Endodermal cell (in vitro differentiated cells): ENCODE measurements around the gene TBPL2. TPM values are rescaled to one million over a fixed set of nuclear protein-coding genes. Genes with fewer than 3 reads are reported as not detected.

Experiments used
- DNase-seq: peaks from one replicate; pipeline ENCODE4 v3.0.0-alpha.2; 2017
- H3K27ac ChIP-seq: 2 replicates; pipeline ENCODE4 v1.5.1; 2013; ENCODE audit warnings: mild to moderate bottlenecking, low read depth, low read length, moderate library complexity
- H3K27me3 ChIP-seq: 2 replicates; pipeline ENCODE4 v1.6.1; 2013; ENCODE audit warnings: mild to moderate bottlenecking, low read length, moderate library complexity; ENCODE audit not compliant: insufficient read depth, control insufficient read depth, poor library complexity, severe bottlenecking
- H3K36me3 ChIP-seq: 2 replicates; pipeline ENCODE4 v1.7.0; 2013; ENCODE audit warnings: mild to moderate bottlenecking, low read length, moderate library complexity; ENCODE audit not compliant: control insufficient read depth, insufficient read depth
- H3K4me1 ChIP-seq: one replicate; pipeline ENCODE4 v1.7.0; 2013; ENCODE audit warnings: low read length; ENCODE audit not compliant: control insufficient read depth, insufficient read depth
- H3K4me3 ChIP-seq: 2 replicates; pipeline ENCODE4 v1.5.1; 2013; ENCODE audit warnings: mild to moderate bottlenecking, low read length, moderate library complexity
- H3K9ac ChIP-seq: 2 replicates; pipeline ENCODE4 v1.6.1; 2013; ENCODE audit warnings: mild to moderate bottlenecking, low read length, moderate library complexity; ENCODE audit not compliant: poor library complexity, severe bottlenecking; ENCODE audit errors: extremely low read depth
- H3K9me3 ChIP-seq: 2 replicates; pipeline ENCODE4 v1.6.1; 2013; ENCODE audit warnings: mild to moderate bottlenecking, low read length, moderate library complexity; ENCODE audit not compliant: control insufficient read depth
- H3K27ac Mint-ChIP-seq: 2 replicates; pipeline ENCODE4 v1.8.0; 2020; ENCODE audit warnings: mixed read lengths
- H3K27me3 Mint-ChIP-seq: 2 replicates; pipeline ENCODE4 v1.8.0; 2021; ENCODE audit warnings: mild to moderate bottlenecking, mixed read lengths; ENCODE audit not compliant: insufficient read depth
- H3K36me3 Mint-ChIP-seq: 2 replicates; pipeline ENCODE4 v1.8.0; 2020; ENCODE audit warnings: low read depth, mixed read lengths
- H3K4me1 Mint-ChIP-seq: 2 replicates; pipeline ENCODE4 v1.8.0; 2020; ENCODE audit warnings: mixed read lengths
- H3K4me3 Mint-ChIP-seq: 2 replicates; pipeline ENCODE4 v1.8.0; 2020; ENCODE audit warnings: mild to moderate bottlenecking, moderate library complexity, mixed read lengths
- H3K9me3 Mint-ChIP-seq: 2 replicates; pipeline ENCODE4 v1.8.0; 2020; ENCODE audit warnings: mild to moderate bottlenecking, mixed read lengths
- CTCF ChIP-seq: fragments of 200-600 bp; sonication (generic); conservative IDR thresholded peaks from 2 replicates; pipeline ENCODE4 v1.5.0; 2021; ENCODE audit warnings: antibody characterized with exemption, mild to moderate bottlenecking
- WGBS, 2 experiments: methylation state at CpG; one replicate each; pipeline versions ENCODE4 v1.1.5 to v1.1.7; 2013; ENCODE audit warnings: missing lambda C conversion rate in 2 of 2, mixed read lengths in 1 of 2; ENCODE audit not compliant: insufficient coverage in 1 of 2, insufficient read length in 1 of 2; 5-methylcytosine and 5-hydroxymethylcytosine counted together
- long read RNA-seq, 4 experiments: library from polyadenylated mRNA in 2 of 4; library from RNA in 1 of 4; library from capped mRNA in 1 of 4; stranded (forward) in 3 of 4; unstranded in 1 of 4; transcript quantifications; one replicate each; pipeline ENCODE4 v2.0.0, GENCODE V29; 2020 to 2021; ENCODE audit warnings: inconsistent platforms in 1 of 4
- polyA plus RNA-seq, 2 experiments: library from polyadenylated mRNA; stranded (reverse); fragments of 50-300 nt; gene quantifications; one replicate each; pipeline ENCODE4 v1.2.3, GENCODE V29; 2013
- total RNA-seq, 2 donors: library from RNA; stranded (reverse); fragmentation: NEBNext Ultra II Directional in 1 of 2; extraction: Animal tissue kit (Norgen Biotek cat#: 25700) in 1 of 2; gene quantifications; 2 replicates in 1 of 2; 3 replicates in 1 of 2; pipeline ENCODE4 v1.2.1, GENCODE V29; 2021

Gene TBPL2
- total RNA-seq, result not detected
- polyA plus RNA-seq (2013, experiment 1 of 2), result not detected
- polyA plus RNA-seq (2013, experiment 2 of 2), result not detected
- long read RNA-seq, experiment 1, result 0 reads
- long read RNA-seq, experiment 2, result 0 reads
- long read RNA-seq, experiment 3, result 0 reads
- long read RNA-seq, experiment 4, result 0 reads

- Mint-ChIP-seq H3K27me3 (peaks cover 9% of the 10 kb centered on the region), H3K27ac (no peak within 1 kb of the TSS), H3K9me3 (peaks cover 3% of the 10 kb centered on the region), H3K4me3 (peak within 1 kb of the TSS; percentile 45), H3K36me3 (no peaks in the 10 kb centered on the region), H3K4me1 (peaks cover 7% of the 10 kb centered on the region)
- WGBS, 2 experiments, result 93 to 98% methylated on average over 8 to 28 of the region's 29 CpGs
- peaks cover 8% of the 10 kb centered on the region for H3K9me3 ChIP-seq
- no peak within 1 kb of the TSS for H3K4me3 ChIP-seq
- H3K27ac ChIP-seq, result no peak within 1 kb of the TSS
- no peaks in the 10 kb centered on the region for H3K36me3 ChIP-seq
- no peaks in the 10 kb centered on the region for H3K4me1 ChIP-seq
- peak; percentile 94 for DNase-seq
- H3K27me3 ChIP-seq, result no peaks in the 10 kb centered on the region
- peak; percentile 86 for TF ChIP-seq CTCF
- no peak within 1 kb of the TSS for H3K9ac ChIP-seq
These were observed at the start of gene TBPL2 for GRCh38 chr14:55440385-55440784. Gene TBPL2 (minus strand): TSS chr14:55440616. CDS start chr14:55440449, 167 bp downstream.

- Histone ChIP-seq H3K4me1 (no peaks in the 10 kb centered on the region), H3K27me3 (no peaks in the 10 kb centered on the region), H3K4me3 (no peak overlapping the region), H3K27ac (no peak overlapping the region), H3K36me3 (no peaks in the 10 kb centered on the region), H3K9me3 (no peaks in the 10 kb centered on the region), H3K9ac (no peak overlapping the region)
- Mint-ChIP-seq H3K4me1 (no peaks in the 10 kb centered on the region), H3K9me3 (peaks cover 3% of the 10 kb centered on the region), H3K36me3 (no peaks in the 10 kb centered on the region), H3K27ac (no peak overlapping the region), H3K27me3 (no peaks in the 10 kb centered on the region), H3K4me3 (no peak overlapping the region)
- TF ChIP-seq CTCF, result no peak
- WGBS, 2 experiments, result 92 to 95% methylated on average over 3 to 4 of the region's 4 CpGs
- DNase-seq, result no peak
These were observed 47.8 kb upstream of the TBPL2 start for GRCh38 chr14:55488204-55488603.

DNA sequence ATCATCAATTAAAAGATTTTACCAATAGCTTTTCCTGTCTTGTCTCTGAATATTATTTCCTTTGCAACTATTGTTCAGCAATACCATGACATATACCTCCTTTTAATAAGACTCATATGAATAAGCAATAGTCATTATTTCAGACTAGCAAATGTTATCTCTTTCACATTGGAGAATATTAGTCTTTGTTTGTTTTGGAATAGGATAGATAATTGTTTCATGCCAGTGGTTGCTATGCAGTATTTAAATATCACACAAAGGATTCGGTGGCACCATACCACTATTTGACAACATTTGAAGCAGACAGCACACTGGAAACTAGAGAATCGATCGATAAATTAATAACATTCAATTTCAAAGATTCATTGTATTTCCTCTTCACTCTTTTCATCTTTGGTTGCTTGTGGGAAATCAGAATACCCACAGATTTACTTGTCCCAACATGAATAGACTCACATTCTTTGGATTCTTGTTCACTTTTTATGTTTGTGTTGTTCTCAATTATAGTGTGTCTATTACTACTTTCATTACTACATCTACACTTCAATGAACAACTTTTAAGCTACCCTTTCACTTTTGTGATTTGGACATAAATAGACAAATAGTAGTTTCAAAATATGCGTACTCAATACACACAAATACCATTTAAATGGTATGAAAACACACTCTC is 42.7 kb upstream of the TBPL2 start:
- H3K36me3 Mint-ChIP-seq, result no peaks in the 10 kb centered on the region
- Histone ChIP-seq H3K4me3 (no peak overlapping the region), H3K27me3 (no peaks in the 10 kb centered on the region), H3K36me3 (no peaks in the 10 kb centered on the region), H3K9me3 (no peaks in the 10 kb centered on the region), H3K9ac (no peak overlapping the region), H3K4me1 (no peaks in the 10 kb centered on the region), H3K27ac (no peak overlapping the region)
- 92 to 100% methylated on average over 4 of the region's 4 CpGs for WGBS, 2 experiments
- TF ChIP-seq CTCF, result no peak
- no peaks in the 10 kb centered on the region for H3K4me1 Mint-ChIP-seq
- no peak for DNase-seq
- no peak overlapping the region for H3K4me3 Mint-ChIP-seq
- H3K9me3 Mint-ChIP-seq, result no peaks in the 10 kb centered on the region
- no peaks in the 10 kb centered on the region for H3K27me3 Mint-ChIP-seq
- H3K27ac Mint-ChIP-seq, result no peak overlapping the region
